ENCODE results near the gene ESRRA. TPM values are rescaled to one million over a fixed set of nuclear protein-coding genes. Genes with fewer than 3 reads are reported as not detected.

ESRRA gene
- polyA plus RNA-seq, 1 donor from 2014 or later, result 29.0 TPM

DNA sequence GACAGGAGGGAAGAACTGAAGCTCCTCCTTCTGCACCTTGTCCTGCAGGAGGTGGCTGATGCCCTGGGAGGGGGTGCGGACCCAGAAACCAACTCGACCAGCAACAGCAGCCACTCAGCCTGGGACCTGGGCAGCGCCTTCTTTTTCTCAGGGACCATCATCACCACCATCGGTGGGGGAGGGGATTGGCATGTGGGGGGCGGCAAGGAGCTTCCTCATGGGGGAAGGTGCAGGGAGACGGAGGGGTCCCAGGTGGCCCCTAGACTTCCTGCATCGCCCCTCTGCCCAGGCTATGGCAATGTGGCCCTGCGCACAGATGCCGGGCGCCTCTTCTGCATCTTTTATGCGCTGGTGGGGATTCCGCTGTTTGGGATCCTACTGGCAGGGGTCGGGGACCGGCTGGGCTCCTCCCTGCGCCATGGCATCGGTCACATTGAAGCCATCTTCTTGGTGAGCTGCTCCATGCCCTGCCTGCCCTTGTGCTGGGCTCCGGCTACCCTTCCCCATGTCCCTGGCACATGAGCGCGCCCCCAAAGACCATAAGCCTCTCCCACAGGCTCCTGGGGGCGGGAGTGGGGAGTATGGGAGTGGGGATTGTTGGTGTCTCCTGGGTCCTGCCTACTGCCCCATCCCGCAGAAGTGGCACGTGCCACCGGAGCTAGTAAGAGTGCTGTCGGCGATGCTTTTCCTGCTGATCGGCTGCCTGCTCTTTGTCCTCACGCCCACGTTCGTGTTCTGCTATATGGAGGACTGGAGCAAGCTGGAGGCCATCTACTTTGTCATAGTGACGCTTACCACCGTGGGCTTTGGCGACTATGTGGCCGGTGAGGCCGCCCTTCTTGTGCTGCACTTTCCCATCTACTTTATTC lies 8.3 kb upstream of the ESRRA start:
- no peak for TF ChIP-seq RAD21 (conservative IDR thresholded peaks at IDR 0.05)
- no peak for TF ChIP-seq EZH2 (IDR thresholded peaks at IDR 0.05; ENCODE audit: borderline replicate concordance, insufficient read depth, low read length, poor library complexity, severe bottlenecking)
- TF ChIP-seq, protein P1, sequence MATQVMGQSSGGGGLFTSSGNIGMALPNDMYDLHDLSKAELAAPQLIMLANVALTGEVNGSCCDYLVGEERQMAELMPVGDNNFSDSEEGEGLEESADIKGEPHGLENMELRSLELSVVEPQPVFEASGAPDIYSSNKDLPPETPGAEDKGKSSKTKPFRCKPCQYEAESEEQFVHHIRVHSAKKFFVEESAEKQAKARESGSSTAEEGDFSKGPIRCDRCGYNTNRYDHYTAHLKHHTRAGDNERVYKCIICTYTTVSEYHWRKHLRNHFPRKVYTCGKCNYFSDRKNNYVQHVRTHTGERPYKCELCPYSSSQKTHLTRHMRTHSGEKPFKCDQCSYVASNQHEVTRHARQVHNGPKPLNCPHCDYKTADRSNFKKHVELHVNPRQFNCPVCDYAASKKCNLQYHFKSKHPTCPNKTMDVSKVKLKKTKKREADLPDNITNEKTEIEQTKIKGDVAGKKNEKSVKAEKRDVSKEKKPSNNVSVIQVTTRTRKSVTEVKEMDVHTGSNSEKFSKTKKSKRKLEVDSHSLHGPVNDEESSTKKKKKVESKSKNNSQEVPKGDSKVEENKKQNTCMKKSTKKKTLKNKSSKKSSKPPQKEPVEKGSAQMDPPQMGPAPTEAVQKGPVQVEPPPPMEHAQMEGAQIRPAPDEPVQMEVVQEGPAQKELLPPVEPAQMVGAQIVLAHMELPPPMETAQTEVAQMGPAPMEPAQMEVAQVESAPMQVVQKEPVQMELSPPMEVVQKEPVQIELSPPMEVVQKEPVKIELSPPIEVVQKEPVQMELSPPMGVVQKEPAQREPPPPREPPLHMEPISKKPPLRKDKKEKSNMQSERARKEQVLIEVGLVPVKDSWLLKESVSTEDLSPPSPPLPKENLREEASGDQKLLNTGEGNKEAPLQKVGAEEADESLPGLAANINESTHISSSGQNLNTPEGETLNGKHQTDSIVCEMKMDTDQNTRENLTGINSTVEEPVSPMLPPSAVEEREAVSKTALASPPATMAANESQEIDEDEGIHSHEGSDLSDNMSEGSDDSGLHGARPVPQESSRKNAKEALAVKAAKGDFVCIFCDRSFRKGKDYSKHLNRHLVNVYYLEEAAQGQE (IDR thresholded peaks at IDR 0.05; ENCODE audit: borderline replicate concordance), result no peak
- TF ChIP-seq EP300 (conservative IDR thresholded peaks at IDR 0.05; ENCODE audit: poor library complexity, severe bottlenecking), result no peak
- no peak for TF ChIP-seq TAF1 (IDR thresholded peaks at IDR 0.05; ENCODE audit: low read depth)
- TF ChIP-seq POLR2AphosphoS5 (IDR thresholded peaks at IDR 0.05), result no peak
- TF ChIP-seq MXI1 (conservative IDR thresholded peaks at IDR 0.05; ENCODE audit: poor library complexity, severe bottlenecking), result no peak
- TF ChIP-seq, protein P2, sequence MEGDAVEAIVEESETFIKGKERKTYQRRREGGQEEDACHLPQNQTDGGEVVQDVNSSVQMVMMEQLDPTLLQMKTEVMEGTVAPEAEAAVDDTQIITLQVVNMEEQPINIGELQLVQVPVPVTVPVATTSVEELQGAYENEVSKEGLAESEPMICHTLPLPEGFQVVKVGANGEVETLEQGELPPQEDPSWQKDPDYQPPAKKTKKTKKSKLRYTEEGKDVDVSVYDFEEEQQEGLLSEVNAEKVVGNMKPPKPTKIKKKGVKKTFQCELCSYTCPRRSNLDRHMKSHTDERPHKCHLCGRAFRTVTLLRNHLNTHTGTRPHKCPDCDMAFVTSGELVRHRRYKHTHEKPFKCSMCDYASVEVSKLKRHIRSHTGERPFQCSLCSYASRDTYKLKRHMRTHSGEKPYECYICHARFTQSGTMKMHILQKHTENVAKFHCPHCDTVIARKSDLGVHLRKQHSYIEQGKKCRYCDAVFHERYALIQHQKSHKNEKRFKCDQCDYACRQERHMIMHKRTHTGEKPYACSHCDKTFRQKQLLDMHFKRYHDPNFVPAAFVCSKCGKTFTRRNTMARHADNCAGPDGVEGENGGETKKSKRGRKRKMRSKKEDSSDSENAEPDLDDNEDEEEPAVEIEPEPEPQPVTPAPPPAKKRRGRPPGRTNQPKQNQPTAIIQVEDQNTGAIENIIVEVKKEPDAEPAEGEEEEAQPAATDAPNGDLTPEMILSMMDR (IDR thresholded peaks at IDR 0.05; ENCODE audit: poor library complexity, severe bottlenecking), result no peak
- TF ChIP-seq SMC3 (conservative IDR thresholded peaks at IDR 0.05; ENCODE audit: poor library complexity), result no peak
- Histone ChIP-seq H3K36me3 (ENCODE audit: insufficient read depth, low read length) (no peaks in the 10 kb centered on the region), H3K9me3 (ENCODE audit: low read length) (no peaks in the 10 kb centered on the region), H2AFZ (ENCODE audit: low read depth, low read length) (no peak overlapping the region), H3K9me2 (ENCODE audit: insufficient read depth, low read length) (no peaks in the 10 kb centered on the region), H3K4me2 (ENCODE audit: low read length) (no peak overlapping the region), H4K20me1 (ENCODE audit: insufficient read depth) (no peaks in the 10 kb centered on the region), H3K9ac (ENCODE audit: low read length) (no peak overlapping the region), H3K27me3 (ENCODE audit: insufficient read depth, low read depth, low read length) (peaks cover 96% of the 10 kb centered on the region), H3K4me3 (ENCODE audit: low read length) (no peak overlapping the region), H3K79me2 (replicated peaks; ENCODE audit: insufficient read depth, low read length) (no peaks in the 10 kb centered on the region), H3K27ac (ENCODE audit: low read length) (no peak overlapping the region), H3F3A (ENCODE audit: insufficient read depth, low read length, poor library complexity, severe bottlenecking) (no peaks in the 10 kb centered on the region)

DNA sequence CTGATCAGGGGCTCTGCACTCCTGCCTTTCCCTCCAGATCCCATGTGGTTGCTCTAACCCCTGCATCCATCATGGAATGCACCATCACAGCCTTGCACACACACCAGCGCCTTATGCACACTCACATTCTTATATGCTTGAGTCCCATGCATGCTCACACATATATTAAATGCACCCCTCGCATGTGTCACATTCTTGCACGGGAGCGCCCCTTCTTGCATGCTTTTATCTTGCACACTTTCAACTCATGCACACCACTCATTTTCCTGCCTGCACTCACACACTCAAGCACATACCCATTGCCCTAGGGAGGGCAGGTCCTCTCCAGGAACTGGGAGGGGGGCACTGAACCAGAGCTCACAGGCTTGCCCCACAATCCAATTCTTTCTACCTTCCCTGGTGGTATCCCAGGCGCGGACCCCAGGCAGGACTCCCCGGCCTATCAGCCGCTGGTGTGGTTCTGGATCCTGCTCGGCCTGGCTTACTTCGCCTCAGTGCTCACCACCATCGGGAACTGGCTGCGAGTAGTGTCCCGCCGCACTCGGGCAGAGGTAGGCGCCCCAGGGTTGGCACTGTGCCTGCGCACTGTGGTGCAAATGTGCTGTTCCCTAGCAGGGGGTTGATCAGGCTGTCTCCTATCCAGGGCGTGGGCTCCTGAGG lies 7.5 kb upstream of the ESRRA start:
- H3F3A ChIP-seq (ENCODE audit: insufficient read depth, low read length, poor library complexity, severe bottlenecking), result no peaks in the 10 kb centered on the region
- H3K4me2 ChIP-seq (ENCODE audit: low read length), result no peak overlapping the region
- H3K27me3 ChIP-seq (ENCODE audit: insufficient read depth, low read depth, low read length), result peaks cover 89% of the 10 kb centered on the region
- no peaks in the 10 kb centered on the region for H4K20me1 ChIP-seq (ENCODE audit: insufficient read depth)
- no peak overlapping the region for H3K27ac ChIP-seq (ENCODE audit: low read length)
- no peaks in the 10 kb centered on the region for H3K9me3 ChIP-seq (ENCODE audit: low read length)
- no peaks in the 10 kb centered on the region for H3K79me2 ChIP-seq (replicated peaks; ENCODE audit: insufficient read depth, low read length)
- H3K4me3 ChIP-seq (ENCODE audit: low read length), result no peak overlapping the region
- no peak overlapping the region for H2AFZ ChIP-seq (ENCODE audit: low read depth, low read length)
- H3K9me2 ChIP-seq (ENCODE audit: insufficient read depth, low read length), result no peaks in the 10 kb centered on the region
- H3K9ac ChIP-seq (ENCODE audit: low read length), result no peak overlapping the region
- TF ChIP-seq EZH2 (IDR thresholded peaks at IDR 0.05; ENCODE audit: borderline replicate concordance, insufficient read depth, low read length, poor library complexity, severe bottlenecking), result peak; percentile 43
- TF ChIP-seq TAF1 (IDR thresholded peaks at IDR 0.05; ENCODE audit: low read depth), result no peak
- no peaks in the 10 kb centered on the region for H3K36me3 ChIP-seq (ENCODE audit: insufficient read depth, low read length)
